Measurements from ENCODE around the gene CEP41. TPM values are rescaled to one million over a fixed set of nuclear protein-coding genes. Genes with fewer than 3 reads are reported as not detected.
A peak's percentile ranks its signal among the peaks of the same experiment; 100 is the strongest.

Gene CEP41
- total RNA-seq, 1 donor from 2014 or later, result 16.5 TPM

GRCh38 chr7:130381468-130382312 lies 59.1 kb downstream of the CEP41 start:
- H3K27me3 ChIP-seq, result no peaks in the 10 kb centered on the region
- DNase-seq (ENCODE audit: low spot score), result no peak
- no peaks in the 10 kb centered on the region for H4K20me1 ChIP-seq (ENCODE audit: low read depth)
- no peak overlapping the region for H3K4me2 ChIP-seq
- Mint-ChIP-seq H3K36me3 (peaks cover 5% of the 10 kb centered on the region), H3K4me1 (peaks cover 23% of the 10 kb centered on the region), H3K27ac (peak overlapping the region; percentile 86), H3K27me3 (ENCODE audit: insufficient read depth, low read depth) (peaks cover 9% of the 10 kb centered on the region), H3K9me3 (peaks cover 13% of the 10 kb centered on the region), H3K4me3 (no peak overlapping the region)
- H2AFZ ChIP-seq (replicated peaks), result no peak overlapping the region
- no peaks in the 10 kb centered on the region for H3F3A ChIP-seq (ENCODE audit: low read depth)
- no peak overlapping the region for H3K9ac ChIP-seq
- no peaks in the 10 kb centered on the region for H3K36me3 ChIP-seq
- no peaks in the 10 kb centered on the region for H3K9me3 ChIP-seq (ENCODE audit: low read depth)
- H3K27ac ChIP-seq, result no peak overlapping the region
- no peak for TF ChIP-seq EZH2 (IDR thresholded peaks at IDR 0.05)
- TF ChIP-seq EZH2phosphoT487 (IDR thresholded peaks at IDR 0.05), result no peak
- peak; percentile 34 for TF ChIP-seq CTCF (IDR thresholded peaks at IDR 0.05)
- peaks cover 10% of the 10 kb centered on the region for H3K4me1 ChIP-seq
- no peak overlapping the region for H3K4me3 ChIP-seq
- no peaks in the 10 kb centered on the region for H3K79me2 ChIP-seq (ENCODE audit: low read depth)

- no peak overlapping the region for H3K4me3 Mint-ChIP-seq
- H4K20me1 ChIP-seq (ENCODE audit: low read depth), result no peaks in the 10 kb centered on the region
- peaks cover 9% of the 10 kb centered on the region for H3K27me3 Mint-ChIP-seq (ENCODE audit: insufficient read depth, low read depth)
- TF ChIP-seq EZH2 (IDR thresholded peaks at IDR 0.05) (no peak), EZH2phosphoT487 (IDR thresholded peaks at IDR 0.05) (no peak), CTCF (IDR thresholded peaks at IDR 0.05) (no peak)
- no peaks in the 10 kb centered on the region for H3K79me2 ChIP-seq (ENCODE audit: low read depth)
- no peak for DNase-seq (ENCODE audit: low spot score)
- H3K36me3 Mint-ChIP-seq, result peaks cover 7% of the 10 kb centered on the region
- H3K4me1 Mint-ChIP-seq, result peaks cover 18% of the 10 kb centered on the region
- no peak overlapping the region for H3K9ac ChIP-seq
- H3K4me1 ChIP-seq, result peaks cover 10% of the 10 kb centered on the region
- no peak overlapping the region for H3K4me2 ChIP-seq
- no peaks in the 10 kb centered on the region for H3K36me3 ChIP-seq
- H2AFZ ChIP-seq (replicated peaks), result no peak overlapping the region
- no peaks in the 10 kb centered on the region for H3K27me3 ChIP-seq
- H3K9me3 ChIP-seq (ENCODE audit: low read depth), result no peaks in the 10 kb centered on the region
- no peaks in the 10 kb centered on the region for H3F3A ChIP-seq (ENCODE audit: low read depth)
- no peak overlapping the region for H3K4me3 ChIP-seq
- peaks cover 20% of the 10 kb centered on the region for H3K9me3 Mint-ChIP-seq
- peak overlapping the region; percentile 40 for H3K27ac Mint-ChIP-seq
- H3K27ac ChIP-seq, result no peak overlapping the region
Observed at GRCh38 chr7:130380861-130381455, 59.9 kb downstream of the CEP41 start.

- Histone ChIP-seq H3K27ac (no peak within 1 kb of the TSS), H3K9me3 (ENCODE audit: low read depth) (no peaks in the 10 kb centered on the region), H3K79me2 (ENCODE audit: low read depth) (no peaks in the 10 kb centered on the region), H3K4me1 (peaks cover 10% of the 10 kb centered on the region), H3K4me3 (no peak within 1 kb of the TSS), H3K36me3 (no peaks in the 10 kb centered on the region), H3K4me2 (peak within 1 kb of the TSS; percentile 45), H2AFZ (replicated peaks) (peak within 1 kb of the TSS; percentile 64), H3K27me3 (no peaks in the 10 kb centered on the region), H3F3A (ENCODE audit: low read depth) (no peaks in the 10 kb centered on the region), H4K20me1 (ENCODE audit: low read depth) (no peaks in the 10 kb centered on the region), H3K9ac (no peak within 1 kb of the TSS)
- Mint-ChIP-seq H3K4me3 (no peak within 1 kb of the TSS), H3K9me3 (peaks cover 26% of the 10 kb centered on the region), H3K36me3 (peaks cover 7% of the 10 kb centered on the region), H3K4me1 (peaks cover 15% of the 10 kb centered on the region), H3K27me3 (ENCODE audit: insufficient read depth, low read depth) (peaks cover 9% of the 10 kb centered on the region), H3K27ac (peak within 1 kb of the TSS; percentile 76)
- DNase-seq (ENCODE audit: low spot score), result no peak
- TF ChIP-seq EZH2phosphoT487 (IDR thresholded peaks at IDR 0.05) (no peak), CTCF (IDR thresholded peaks at IDR 0.05) (no peak), EZH2 (IDR thresholded peaks at IDR 0.05) (no peak)
Observed at GRCh38 chr7:130379921-130380860, 60.6 kb downstream of the CEP41 start, which contains the start of gene CPA1. Gene CPA1 (plus strand): TSS chr7:130380494. CDS start chr7:130380521, 27 bp downstream.
